ENCODE results near the gene VAT1L. TPM values are rescaled to one million over a fixed set of nuclear protein-coding genes. Genes with fewer than 3 reads are reported as not detected.

VAT1L gene
- total RNA-seq, 1 donor from 2014 or later, result 1.1 TPM

DNA sequence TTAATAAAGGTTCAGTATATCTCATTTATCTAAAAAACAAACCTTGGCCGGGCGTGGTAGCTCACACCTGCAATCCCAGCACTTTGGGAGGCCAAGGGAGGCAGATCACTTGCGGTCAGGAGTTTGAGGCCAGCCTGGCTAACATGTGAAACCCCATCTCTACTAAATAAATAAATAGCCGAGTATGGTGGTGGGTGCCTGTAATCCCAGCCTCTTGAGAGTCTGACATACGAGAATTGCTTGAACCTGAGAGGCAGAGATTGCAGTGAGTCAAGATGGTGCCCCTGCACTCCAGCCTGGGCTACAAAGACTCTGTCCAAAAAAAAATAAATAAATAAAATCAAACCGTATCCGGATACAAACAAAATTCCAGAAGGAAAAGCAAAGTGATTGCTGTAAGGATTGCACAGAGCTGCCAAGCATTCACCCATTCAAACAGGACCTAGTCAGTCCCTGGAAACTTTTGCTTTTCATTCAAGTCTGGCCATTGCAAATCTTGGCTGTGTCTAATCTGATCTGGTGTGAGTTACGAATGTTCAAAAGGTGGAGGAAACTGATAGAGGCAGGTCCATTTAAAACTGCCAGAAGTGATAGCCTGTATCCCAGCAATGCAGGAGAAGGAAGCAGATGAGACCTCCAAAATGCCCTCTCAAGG lies 131.5 kb downstream of the VAT1L start:
- no peak overlapping the region for H3K4me3 Mint-ChIP-seq (ENCODE audit: unreplicated experiment)
- no peak for DNase-seq (ENCODE audit: low spot score)
- no peaks in the 10 kb centered on the region for H3K36me3 Mint-ChIP-seq (ENCODE audit: low read depth, unreplicated experiment)
- H3K4me1 Mint-ChIP-seq (ENCODE audit: unreplicated experiment), result peaks cover 18% of the 10 kb centered on the region
- H3K27me3 Mint-ChIP-seq (ENCODE audit: unreplicated experiment), result peaks cover 8% of the 10 kb centered on the region
- H3K9me3 Mint-ChIP-seq (ENCODE audit: unreplicated experiment), result no peaks in the 10 kb centered on the region
- H3K27ac Mint-ChIP-seq (ENCODE audit: unreplicated experiment), result no peak overlapping the region
- TF ChIP-seq CTCF (IDR thresholded peaks at IDR 0.05; ENCODE audit: unreplicated experiment), result no peak

GRCh38 chr16:77920984-77921383 lies 132.6 kb downstream of the VAT1L start:
- no peak for TF ChIP-seq CTCF (IDR thresholded peaks at IDR 0.05; ENCODE audit: unreplicated experiment)
- Mint-ChIP-seq H3K27me3 (ENCODE audit: unreplicated experiment) (peaks cover 8% of the 10 kb centered on the region), H3K9me3 (ENCODE audit: unreplicated experiment) (no peaks in the 10 kb centered on the region), H3K27ac (ENCODE audit: unreplicated experiment) (no peak overlapping the region), H3K4me1 (ENCODE audit: unreplicated experiment) (peaks cover 18% of the 10 kb centered on the region), H3K4me3 (ENCODE audit: unreplicated experiment) (no peak overlapping the region), H3K36me3 (ENCODE audit: low read depth, unreplicated experiment) (no peaks in the 10 kb centered on the region)
- DNase-seq (ENCODE audit: low spot score), result no peak

DNA sequence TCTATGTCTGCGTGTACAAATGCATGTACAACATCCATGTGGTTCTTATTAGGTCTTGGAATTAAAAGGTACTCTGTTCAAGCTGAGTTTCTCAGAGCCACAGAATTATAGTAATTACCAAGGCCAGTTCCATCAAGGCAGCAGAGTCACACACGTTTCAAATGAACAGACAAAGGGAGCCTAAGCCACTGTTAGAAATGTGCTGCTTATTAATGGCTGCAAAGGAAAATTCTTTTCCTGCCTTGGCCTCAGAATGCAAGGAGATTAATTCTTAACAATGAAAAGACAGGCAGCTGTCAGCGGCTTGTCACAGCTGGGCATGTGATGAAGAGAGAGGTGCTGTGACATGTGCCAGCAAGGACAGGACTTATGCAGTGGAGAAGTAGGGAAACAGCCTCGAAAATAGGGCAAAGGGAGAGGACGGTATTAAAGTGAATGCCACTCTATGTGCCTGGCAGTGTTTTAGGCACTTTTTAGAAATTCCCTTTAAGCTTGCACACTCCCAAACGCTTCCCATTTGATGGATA lies 133.9 kb downstream of the VAT1L start:
- Mint-ChIP-seq H3K36me3 (ENCODE audit: low read depth, unreplicated experiment) (no peaks in the 10 kb centered on the region), H3K4me1 (ENCODE audit: unreplicated experiment) (peaks cover 18% of the 10 kb centered on the region), H3K27me3 (ENCODE audit: unreplicated experiment) (peaks cover 11% of the 10 kb centered on the region)

DNA sequence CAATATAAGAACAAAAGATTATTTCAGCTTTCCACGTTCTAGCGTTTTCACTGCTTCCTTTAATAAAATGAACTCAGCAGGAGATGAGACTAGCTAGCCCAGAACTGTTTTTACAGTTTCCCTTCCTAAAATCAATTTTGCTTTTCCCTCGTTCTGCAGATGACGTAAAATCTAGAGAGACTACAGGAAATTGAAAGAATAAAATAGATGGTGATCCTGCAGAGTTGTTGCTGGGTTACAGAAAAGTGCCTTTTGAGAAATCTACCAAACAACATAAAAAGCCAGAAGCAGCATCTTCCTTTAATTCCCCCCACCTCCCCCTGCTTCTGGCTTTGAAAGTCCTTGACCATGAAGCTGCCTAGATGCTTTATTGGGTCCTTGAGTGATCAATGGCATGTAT lies 137.2 kb downstream of the VAT1L start:
- TF ChIP-seq CTCF (IDR thresholded peaks at IDR 0.05; ENCODE audit: unreplicated experiment), result no peak
- H3K4me3 Mint-ChIP-seq (ENCODE audit: unreplicated experiment), result no peak overlapping the region
- no peak for DNase-seq (ENCODE audit: low spot score)
- H3K27me3 Mint-ChIP-seq (ENCODE audit: unreplicated experiment), result peaks cover 9% of the 10 kb centered on the region
- no peaks in the 10 kb centered on the region for H3K36me3 Mint-ChIP-seq (ENCODE audit: low read depth, unreplicated experiment)
- H3K9me3 Mint-ChIP-seq (ENCODE audit: unreplicated experiment), result no peaks in the 10 kb centered on the region
- no peak overlapping the region for H3K27ac Mint-ChIP-seq (ENCODE audit: unreplicated experiment)
- no peaks in the 10 kb centered on the region for H3K4me1 Mint-ChIP-seq (ENCODE audit: unreplicated experiment)

More for the DNA sequence above, 133.9 kb downstream of the VAT1L start:
- no peak for DNase-seq (ENCODE audit: low spot score)
- no peak for TF ChIP-seq CTCF (IDR thresholded peaks at IDR 0.05; ENCODE audit: unreplicated experiment)
- H3K27ac Mint-ChIP-seq (ENCODE audit: unreplicated experiment), result no peak overlapping the region
- H3K9me3 Mint-ChIP-seq (ENCODE audit: unreplicated experiment), result no peaks in the 10 kb centered on the region
- no peak overlapping the region for H3K4me3 Mint-ChIP-seq (ENCODE audit: unreplicated experiment)

DNA sequence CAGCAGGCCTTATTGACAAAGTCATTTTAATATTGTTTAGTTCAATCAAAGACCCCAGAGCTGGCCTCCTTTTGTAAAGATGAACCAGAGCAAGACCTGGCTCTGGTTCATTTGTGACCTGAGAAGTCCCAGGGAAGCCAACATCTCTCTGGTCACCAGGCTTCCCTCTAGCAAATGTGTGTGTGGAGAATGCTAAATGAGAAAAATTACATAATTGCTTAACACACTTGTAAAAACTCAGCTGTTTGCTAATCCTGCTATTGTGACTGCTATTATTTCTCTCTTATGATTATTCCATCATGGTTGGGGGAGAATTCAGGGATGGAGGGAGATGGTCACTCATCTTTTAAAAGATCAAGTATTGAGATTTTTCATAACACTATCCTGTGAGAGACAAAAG lies 139.7 kb downstream of the VAT1L start:
- no peak for DNase-seq (ENCODE audit: low spot score)
- Mint-ChIP-seq H3K4me1 (ENCODE audit: unreplicated experiment) (no peaks in the 10 kb centered on the region), H3K36me3 (ENCODE audit: low read depth, unreplicated experiment) (no peaks in the 10 kb centered on the region), H3K27me3 (ENCODE audit: unreplicated experiment) (peaks cover 9% of the 10 kb centered on the region), H3K9me3 (ENCODE audit: unreplicated experiment) (no peaks in the 10 kb centered on the region), H3K27ac (ENCODE audit: unreplicated experiment) (no peak overlapping the region), H3K4me3 (ENCODE audit: unreplicated experiment) (no peak overlapping the region)
- TF ChIP-seq CTCF (IDR thresholded peaks at IDR 0.05; ENCODE audit: unreplicated experiment), result no peak

All from endothelial cell (in vitro differentiated cells).